Uterus (tissue), 4 donors: ENCODE data around the gene TADA2A. TPM values are rescaled to one million over a fixed set of nuclear protein-coding genes. Genes with fewer than 3 reads are reported as not detected.
A peak's percentile ranks its signal among the peaks of the same experiment; 100 is the strongest.

ENCODE experiments used
- DNase-seq, 2 donors: peaks; one replicate each; pipeline ENCODE4 v3.0.0-alpha.2; 2019 to 2020
- H3K27ac ChIP-seq, 2 donors: fragments of 200-600 bp; sonication (generic); 1 replicate in 1 of 2; 2 replicates in 1 of 2; pipeline ENCODE4 v1.5.1; 2016 to 2018
- H3K27me3 ChIP-seq, 2 donors: fragments of 200-600 bp; sonication (generic); one replicate each; pipeline ENCODE4 v1.5.1; 2018 to 2019; ENCODE audit warnings: control low read depth in 1 of 2
- H3K36me3 ChIP-seq, 2 donors: fragments of 200-600 bp; sonication (generic); one replicate each; pipeline ENCODE4 v1.5.1; 2019; ENCODE audit warnings: control low read depth in 1 of 2
- H3K4me1 ChIP-seq, 2 donors: fragments of 200-600 bp; sonication (generic); one replicate each; pipeline ENCODE4 v1.5.1; 2018 to 2019; ENCODE audit warnings: control low read depth in 1 of 2
- H3K4me3 ChIP-seq, 2 donors: fragments of 200-600 bp; sonication (generic); 1 replicate in 1 of 2; 2 replicates in 1 of 2; pipeline ENCODE4 v1.5.1; 2018 to 2019; ENCODE audit warnings: mild to moderate bottlenecking in 1 of 2
- H3K9me3 ChIP-seq, 2 donors: fragments of 200-600 bp; sonication (generic); one replicate each; pipeline ENCODE4 v1.5.1; 2019; ENCODE audit warnings: control low read depth in 1 of 2
- POLR2A ChIP-seq, 2 donors: fragments of 450-650 bp; IDR thresholded peaks; one replicate each; pipeline ENCODE4 v1.6.1; 2016; ENCODE audit warnings: antibody characterized with exemption in 2 of 2, mild to moderate bottlenecking in 1 of 2, moderate library complexity in 1 of 2
- intact Hi-C: fragments of 100-400 bp; cut with DNase I; formaldehyde crosslinking; loops from one replicate; pipeline ENCODE4 v1.15.1; 2023; ENCODE audit warnings: low total_unique reads
- total RNA-seq, 4 donors: library from RNA; depleted of rRNA in 3 of 4; stranded (reverse); fragments of >200 nt in 3 of 4; gene quantifications; one replicate each; pipeline versions ENCODE4 v1.1.0 to v1.2.4, GENCODE V29; 2014 to 2023
- TF ChIP-seq, protein P1 (sequence below), 4 experiments: fragments of 200-600 bp in 2 of 4; fragments of 450-650 bp in 2 of 4; sonication (generic) in 2 of 4; IDR thresholded peaks; one replicate each; pipeline ENCODE4 v1.5.1; 2016 to 2019; ENCODE audit warnings: antibody characterized with exemption in 4 of 4, mild to moderate bottlenecking in 2 of 4, moderate library complexity in 1 of 4
- donor health status: DM: yes; HTN: yes; CAD: no.

Gene TADA2A
- total RNA-seq, 4 donors from 2014 or later: 13.8 to 40.8 (median 22.0) TPM

DNA sequence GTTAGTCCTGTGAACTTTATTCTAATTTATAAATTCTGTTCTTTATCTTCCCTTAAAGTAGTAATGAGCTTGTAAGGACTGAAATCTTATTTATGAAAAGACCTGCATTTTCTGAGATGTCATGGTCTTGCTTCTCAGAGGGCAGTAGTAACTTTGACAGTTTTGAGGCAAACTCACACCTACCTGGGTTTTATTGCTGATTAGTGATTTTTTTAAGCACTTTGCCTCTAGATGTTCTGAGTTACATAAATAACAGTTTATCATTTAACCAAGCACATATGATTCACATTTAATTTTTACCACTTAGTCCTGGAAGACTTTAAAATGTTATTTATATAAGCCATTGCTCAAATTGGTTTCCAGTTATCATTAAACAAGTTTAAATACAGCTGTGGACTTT lies 93.7 kb downstream of the TADA2A start:
- H3K27ac ChIP-seq: no peak overlapping the region
- no peak for DNase-seq
- intact Hi-C loops: no loop called here
- H3K9me3 ChIP-seq: no peaks in the 10 kb centered on the region
- no peaks in the 10 kb centered on the region for H3K4me1 ChIP-seq
- no peaks in the 10 kb centered on the region for H3K27me3 ChIP-seq
- H3K36me3 ChIP-seq: no peaks in the 10 kb centered on the region
- TF ChIP-seq, protein P1, sequence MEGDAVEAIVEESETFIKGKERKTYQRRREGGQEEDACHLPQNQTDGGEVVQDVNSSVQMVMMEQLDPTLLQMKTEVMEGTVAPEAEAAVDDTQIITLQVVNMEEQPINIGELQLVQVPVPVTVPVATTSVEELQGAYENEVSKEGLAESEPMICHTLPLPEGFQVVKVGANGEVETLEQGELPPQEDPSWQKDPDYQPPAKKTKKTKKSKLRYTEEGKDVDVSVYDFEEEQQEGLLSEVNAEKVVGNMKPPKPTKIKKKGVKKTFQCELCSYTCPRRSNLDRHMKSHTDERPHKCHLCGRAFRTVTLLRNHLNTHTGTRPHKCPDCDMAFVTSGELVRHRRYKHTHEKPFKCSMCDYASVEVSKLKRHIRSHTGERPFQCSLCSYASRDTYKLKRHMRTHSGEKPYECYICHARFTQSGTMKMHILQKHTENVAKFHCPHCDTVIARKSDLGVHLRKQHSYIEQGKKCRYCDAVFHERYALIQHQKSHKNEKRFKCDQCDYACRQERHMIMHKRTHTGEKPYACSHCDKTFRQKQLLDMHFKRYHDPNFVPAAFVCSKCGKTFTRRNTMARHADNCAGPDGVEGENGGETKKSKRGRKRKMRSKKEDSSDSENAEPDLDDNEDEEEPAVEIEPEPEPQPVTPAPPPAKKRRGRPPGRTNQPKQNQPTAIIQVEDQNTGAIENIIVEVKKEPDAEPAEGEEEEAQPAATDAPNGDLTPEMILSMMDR (IDR thresholded peaks at IDR 0.05): no peak
- TF ChIP-seq POLR2A (IDR thresholded peaks at IDR 0.05): no peak
- no peak overlapping the region for H3K4me3 ChIP-seq

DNA sequence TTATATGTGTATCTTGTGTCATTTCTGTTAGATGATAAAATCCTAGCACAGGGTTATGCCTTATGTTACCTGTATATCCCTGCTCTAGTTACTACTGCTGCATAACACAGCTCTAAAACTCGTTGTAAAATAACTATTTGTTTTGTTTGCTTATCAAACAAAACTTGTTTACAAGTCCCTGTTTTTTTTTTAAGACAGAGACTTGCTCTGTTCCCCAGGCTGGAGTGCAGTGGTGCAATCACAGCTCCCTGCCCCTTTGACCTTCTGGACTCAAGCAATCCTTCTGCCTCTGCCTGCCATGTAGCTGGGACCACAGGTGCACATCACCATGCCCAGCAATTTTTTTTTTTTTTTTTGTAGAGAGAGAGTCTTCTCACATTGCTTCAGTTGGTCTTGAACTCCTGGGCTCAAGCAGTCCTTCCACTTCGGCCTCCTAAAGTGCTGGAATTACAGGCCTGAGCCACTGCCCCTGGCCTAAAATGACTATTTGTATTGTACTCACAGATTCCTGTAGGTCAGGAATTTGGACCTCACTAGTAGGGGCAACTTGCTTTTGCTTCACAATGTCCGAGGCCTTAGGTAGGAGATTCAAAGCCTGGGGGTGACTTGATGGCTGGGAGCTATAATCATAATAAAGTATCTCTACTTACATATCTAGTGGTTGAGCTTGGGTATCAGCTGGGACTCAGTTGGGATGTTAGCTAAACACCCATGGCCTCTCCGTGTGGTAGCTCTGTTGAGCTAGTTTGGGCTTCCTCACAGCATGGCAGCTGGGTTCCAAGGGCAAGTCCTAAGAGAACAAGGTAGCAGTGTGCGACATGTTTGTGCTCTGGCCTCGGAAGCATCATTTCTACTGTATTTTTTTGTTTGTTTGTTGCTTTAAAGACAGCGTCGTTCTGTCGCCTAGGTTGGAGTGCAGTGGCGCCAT lies 95.6 kb downstream of the TADA2A start:
- TF ChIP-seq, protein P1 (IDR thresholded peaks at IDR 0.05): no peak
- TF ChIP-seq POLR2A (IDR thresholded peaks at IDR 0.05): no peak

GRCh38 chr17:37503148-37503547 lies 96.5 kb downstream of the TADA2A start:
- intact Hi-C loops: no loop called here
- TF ChIP-seq, protein P1 (IDR thresholded peaks at IDR 0.05): no peak
- no peak for TF ChIP-seq POLR2A (IDR thresholded peaks at IDR 0.05)
- no peak for DNase-seq

More for the DNA sequence above, 95.6 kb downstream of the TADA2A start:
- intact Hi-C loops: no loop called here
- H3K36me3 ChIP-seq: no peaks in the 10 kb centered on the region
- H3K4me3 ChIP-seq: no peak overlapping the region
- H3K27me3 ChIP-seq: no peaks in the 10 kb centered on the region
- no peaks in the 10 kb centered on the region for H3K9me3 ChIP-seq
- DNase-seq: no peak
- H3K27ac ChIP-seq: no peak overlapping the region
- H3K4me1 ChIP-seq: no peaks in the 10 kb centered on the region

GRCh38 chr17:37505333-37505732 lies 98.6 kb downstream of the TADA2A start:
- no peaks in the 10 kb centered on the region for H3K4me1 ChIP-seq
- intact Hi-C loops: no loop called here
- no peak for DNase-seq
- no peaks in the 10 kb centered on the region for H3K36me3 ChIP-seq
- no peaks in the 10 kb centered on the region for H3K27me3 ChIP-seq
- TF ChIP-seq POLR2A (IDR thresholded peaks at IDR 0.05): no peak
- TF ChIP-seq, protein P1 (IDR thresholded peaks at IDR 0.05): no peak
- H3K9me3 ChIP-seq: no peaks in the 10 kb centered on the region
- H3K27ac ChIP-seq: no peak overlapping the region
- H3K4me3 ChIP-seq: no peak overlapping the region

More at GRCh38 chr17:37503148-37503547, 96.5 kb downstream of the TADA2A start:
- H3K27me3 ChIP-seq: no peaks in the 10 kb centered on the region
- no peak overlapping the region for H3K4me3 ChIP-seq
- H3K36me3 ChIP-seq: no peaks in the 10 kb centered on the region
- H3K27ac ChIP-seq: no peak overlapping the region
- H3K4me1 ChIP-seq: no peaks in the 10 kb centered on the region
- H3K9me3 ChIP-seq: no peaks in the 10 kb centered on the region

DNA sequence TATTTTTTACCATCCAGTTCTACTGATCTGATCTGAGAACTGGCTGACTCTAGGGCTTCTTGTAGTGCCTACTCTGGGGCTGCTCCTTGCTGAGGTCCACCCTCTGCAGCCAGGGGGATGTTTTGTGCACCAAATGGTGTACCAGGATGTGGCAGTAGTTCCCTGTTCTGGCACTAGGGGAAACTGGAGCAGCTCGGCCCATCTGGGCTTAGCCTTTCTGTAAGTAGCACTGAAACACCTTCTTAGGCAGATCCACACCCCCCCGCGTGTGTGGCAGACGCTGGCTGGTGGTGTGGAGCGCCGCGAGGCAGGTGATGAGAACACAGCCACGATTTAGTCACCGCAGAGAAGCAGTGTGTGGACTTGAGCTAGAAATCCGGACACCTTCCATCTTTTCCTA lies 100.0 kb downstream of the TADA2A start:
- intact Hi-C loops: no loop called here
- H3K27ac ChIP-seq: no peak overlapping the region
- no peaks in the 10 kb centered on the region for H3K27me3 ChIP-seq

More for the DNA sequence above, 100.0 kb downstream of the TADA2A start:
- DNase-seq: no peak
- TF ChIP-seq POLR2A (IDR thresholded peaks at IDR 0.05): no peak
- TF ChIP-seq, protein P1 (IDR thresholded peaks at IDR 0.05): peak in 2 of 4 experiments; percentile 11 to 23
- no peaks in the 10 kb centered on the region for H3K36me3 ChIP-seq
- no peaks in the 10 kb centered on the region for H3K9me3 ChIP-seq
- H3K4me3 ChIP-seq: no peak overlapping the region
- H3K4me1 ChIP-seq: no peaks in the 10 kb centered on the region
